ENCODE results near the gene PRM2.

GRCh38 chr16:11298143-11298900 is 22.0 kb upstream of the PRM2 start:
- TF ChIP-seq POLR2AphosphoS5 (IDR thresholded peaks at IDR 0.05; ENCODE audit: low read depth, low read length) (no peak), REST (IDR thresholded peaks at IDR 0.05; ENCODE audit: insufficient read depth in 1 of 2, low read depth in 2 of 2, low read length in 2 of 2) (no peak)

Data from PFSK-1 (cell line).